SK-N-SH treated with all-trans-retinoic acid at 6 μM for 48 hours (cell line): ENCODE results near the gene DOCK7.

ENCODE experiments used
- ATAC-seq: fragments of 200-7000 bp; cut with Tn5 transposase; 3 replicates; pipeline ENCODE4 v1.9.1; 2020; ENCODE audit warnings: mild to moderate bottlenecking, moderate library complexity
- ARNTL ChIP-seq: fragments of 450-650 bp; formaldehyde crosslinking; IDR thresholded peaks from 2 replicates; pipeline ENCODE4 v1.5.0; 2020; ENCODE audit warnings: low read depth, mild to moderate bottlenecking, moderate library complexity, borderline replicate concordance
- BACH2 ChIP-seq: fragments of 250-450 bp; sonication (Bioruptor Pico); IDR thresholded peaks from 2 replicates; pipeline ENCODE4 v1.9.0; 2021; ENCODE audit warnings: mild to moderate bottlenecking, borderline replicate concordance
- CSRNP3 ChIP-seq: fragments of 250-450 bp; sonication (Bioruptor Pico); IDR thresholded peaks from 2 replicates; pipeline ENCODE4 v1.5.1; 2021; ENCODE audit warnings: mild to moderate bottlenecking, moderate library complexity
- ESRRG ChIP-seq: fragments of 250-450 bp; sonication (Bioruptor Pico); IDR thresholded peaks from 2 replicates; pipeline ENCODE4 v1.6.1; 2021; ENCODE audit warnings: mild to moderate bottlenecking
- GLIS3 ChIP-seq: fragments of 250-450 bp; sonication (Bioruptor Pico); IDR thresholded peaks from 2 replicates; pipeline ENCODE4 v1.5.0; 2020; ENCODE audit warnings: mild to moderate bottlenecking, moderate library complexity
- ISL1 ChIP-seq: fragments of 250-450 bp; sonication (Bioruptor Pico); IDR thresholded peaks from 2 replicates; pipeline ENCODE4 v2.1.2; 2022; ENCODE audit warnings: mild to moderate bottlenecking, moderate library complexity
- OSR1 ChIP-seq: fragments of 250-450 bp; sonication (Bioruptor Pico); IDR thresholded peaks from 2 replicates; pipeline ENCODE4 v1.8.0; 2022; ENCODE audit warnings: moderate library complexity, mild to moderate bottlenecking, inconsistent platforms
- PPARA ChIP-seq: fragments of 250-450 bp; sonication (Bioruptor Pico); IDR thresholded peaks from 2 replicates; pipeline ENCODE4 v1.5.0; 2020; ENCODE audit warnings: mild to moderate bottlenecking, borderline replicate concordance
- RARB ChIP-seq: fragments of 250-450 bp; sonication (Bioruptor Pico); IDR thresholded peaks from 2 replicates; pipeline ENCODE4 v1.8.0; 2021; ENCODE audit warnings: mild to moderate bottlenecking, moderate library complexity
- SNAI2 ChIP-seq: fragments of 250-450 bp; sonication (Bioruptor Pico); IDR thresholded peaks from 2 replicates; pipeline ENCODE4 v1.5.0; 2020; ENCODE audit warnings: mild to moderate bottlenecking, moderate library complexity
- TCF4 ChIP-seq: fragments of 250-450 bp; sonication (Bioruptor Pico); IDR thresholded peaks from 2 replicates; pipeline ENCODE4 v1.8.0; 2021; ENCODE audit warnings: mild to moderate bottlenecking, moderate library complexity, borderline replicate concordance
- TOX ChIP-seq: fragments of 250-450 bp; sonication (Bioruptor Pico); IDR thresholded peaks from 2 replicates; pipeline ENCODE4 v1.8.0; 2021; ENCODE audit warnings: mild to moderate bottlenecking, moderate library complexity, borderline replicate concordance
- TSHZ2 ChIP-seq: fragments of 250-450 bp; sonication (Bioruptor Pico); IDR thresholded peaks from 2 replicates; pipeline ENCODE4 v1.5.0; 2020; ENCODE audit warnings: mild to moderate bottlenecking, moderate library complexity
- ZC3H10 ChIP-seq: fragments of 250-450 bp; sonication (Bioruptor Pico); IDR thresholded peaks from 2 replicates; pipeline ENCODE4 v1.5.1; 2021; ENCODE audit warnings: mild to moderate bottlenecking, moderate library complexity
- ZFP30 ChIP-seq: fragments of 450-650 bp; formaldehyde crosslinking; IDR thresholded peaks from 2 replicates; pipeline ENCODE4 v1.5.0; 2022; ENCODE audit warnings: mild to moderate bottlenecking, moderate library complexity
- ZNF565 ChIP-seq: fragments of 450-650 bp; formaldehyde crosslinking; conservative IDR thresholded peaks from 2 replicates; pipeline ENCODE4 v1.5.0; 2020; ENCODE audit warnings: low read depth, mild to moderate bottlenecking, moderate library complexity
- ZNF70 ChIP-seq: fragments of 450-650 bp; formaldehyde crosslinking; IDR thresholded peaks from 2 replicates; pipeline ENCODE4 v1.5.0; 2020; ENCODE audit warnings: mild to moderate bottlenecking, moderate library complexity
- ZNF8 ChIP-seq: fragments of 450-650 bp; formaldehyde crosslinking; IDR thresholded peaks from 2 replicates; pipeline ENCODE4 v1.5.0; 2020; ENCODE audit warnings: mild to moderate bottlenecking, moderate library complexity
- TF ChIP-seq, protein P1 (sequence below): fragments of 250-450 bp; sonication (Bioruptor Pico); IDR thresholded peaks from 2 replicates; pipeline ENCODE4 v1.8.0; 2021; ENCODE audit warnings: low read depth, mild to moderate bottlenecking, moderate library complexity, borderline replicate concordance
- TF ChIP-seq, protein P2 (sequence below): fragments of 250-450 bp; sonication (Bioruptor Pico); IDR thresholded peaks from 2 replicates; pipeline ENCODE4 v1.5.1; 2020; ENCODE audit warnings: low read depth, mild to moderate bottlenecking, moderate library complexity

Gene DOCK7

GRCh38 chr1:62437273-62437940 is 250.8 kb downstream of the DOCK7 start:
- TF ChIP-seq ISL1 (CRISPR knock-in tag) (no peak), TCF4 (CRISPR knock-in tag) (no peak), BACH2 (CRISPR knock-in tag) (no peak), SNAI2 (CRISPR knock-in tag) (no peak), PPARA (CRISPR knock-in tag) (no peak), ZFP30 (CRISPR knock-in tag) (no peak), GLIS3 (CRISPR knock-in tag) (no peak), OSR1 (CRISPR knock-in tag) (no peak), ZNF565 (no peak), ZC3H10 (CRISPR knock-in tag) (no peak), ZNF8 (no peak), ARNTL (no peak), TSHZ2 (CRISPR knock-in tag) (no peak)
- TF ChIP-seq, protein P1, sequence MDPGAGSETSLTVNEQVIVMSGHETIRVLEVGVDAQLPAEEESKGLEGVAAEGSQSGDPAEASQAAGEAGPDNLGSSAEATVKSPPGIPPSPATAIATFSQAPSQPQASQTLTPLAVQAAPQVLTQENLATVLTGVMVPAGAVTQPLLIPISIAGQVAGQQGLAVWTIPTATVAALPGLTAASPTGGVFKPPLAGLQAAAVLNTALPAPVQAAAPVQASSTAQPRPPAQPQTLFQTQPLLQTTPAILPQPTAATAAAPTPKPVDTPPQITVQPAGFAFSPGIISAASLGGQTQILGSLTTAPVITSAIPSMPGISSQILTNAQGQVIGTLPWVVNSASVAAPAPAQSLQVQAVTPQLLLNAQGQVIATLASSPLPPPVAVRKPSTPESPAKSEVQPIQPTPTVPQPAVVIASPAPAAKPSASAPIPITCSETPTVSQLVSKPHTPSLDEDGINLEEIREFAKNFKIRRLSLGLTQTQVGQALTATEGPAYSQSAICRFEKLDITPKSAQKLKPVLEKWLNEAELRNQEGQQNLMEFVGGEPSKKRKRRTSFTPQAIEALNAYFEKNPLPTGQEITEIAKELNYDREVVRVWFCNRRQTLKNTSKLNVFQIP, result no peak

GRCh38 chr1:62436466-62437272 is 251.5 kb downstream of the DOCK7 start, which contains the start of gene USP1:
Gene USP1, plus strand, starts transcription at chr1:62437049. Its CDS starts 2,819 bp downstream, at chr1:62439868.
- TF ChIP-seq GLIS3 (CRISPR knock-in tag), result no peak
- no peak for TF ChIP-seq ZNF8
- no peak for TF ChIP-seq ZNF565
- no peak for TF ChIP-seq RARB (CRISPR knock-in tag)
- no peak for TF ChIP-seq ZFP30 (CRISPR knock-in tag)
- TF ChIP-seq TSHZ2 (CRISPR knock-in tag), result no peak
- TF ChIP-seq BACH2 (CRISPR knock-in tag), result no peak
- no peak for TF ChIP-seq ZNF70 (CRISPR knock-in tag)
- TF ChIP-seq PPARA (CRISPR knock-in tag), result no peak
- TF ChIP-seq OSR1 (CRISPR knock-in tag), result no peak
- no peak for TF ChIP-seq ZC3H10 (CRISPR knock-in tag)
- no peak for TF ChIP-seq CSRNP3 (CRISPR knock-in tag)
- TF ChIP-seq, protein P1, result no peak
- TF ChIP-seq ESRRG (CRISPR knock-in tag), result no peak
- TF ChIP-seq, protein P2, sequence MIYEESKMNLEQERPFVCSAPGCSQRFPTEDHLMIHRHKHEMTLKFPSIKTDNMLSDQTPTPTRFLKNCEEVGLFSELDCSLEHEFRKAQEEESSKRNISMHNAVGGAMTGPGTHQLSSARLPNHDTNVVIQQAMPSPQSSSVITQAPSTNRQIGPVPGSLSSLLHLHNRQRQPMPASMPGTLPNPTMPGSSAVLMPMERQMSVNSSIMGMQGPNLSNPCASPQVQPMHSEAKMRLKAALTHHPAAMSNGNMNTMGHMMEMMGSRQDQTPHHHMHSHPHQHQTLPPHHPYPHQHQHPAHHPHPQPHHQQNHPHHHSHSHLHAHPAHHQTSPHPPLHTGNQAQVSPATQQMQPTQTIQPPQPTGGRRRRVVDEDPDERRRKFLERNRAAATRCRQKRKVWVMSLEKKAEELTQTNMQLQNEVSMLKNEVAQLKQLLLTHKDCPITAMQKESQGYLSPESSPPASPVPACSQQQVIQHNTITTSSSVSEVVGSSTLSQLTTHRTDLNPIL (CRISPR knock-in tag), result no peak
- TF ChIP-seq TOX (CRISPR knock-in tag), result no peak
- peak; percentile 93 for ATAC-seq

More at GRCh38 chr1:62437273-62437940, 250.8 kb downstream of the DOCK7 start:
- ATAC-seq, result peak; percentile 3
